ENCODE data around the gene TGM3.

TGM3 gene

DNA sequence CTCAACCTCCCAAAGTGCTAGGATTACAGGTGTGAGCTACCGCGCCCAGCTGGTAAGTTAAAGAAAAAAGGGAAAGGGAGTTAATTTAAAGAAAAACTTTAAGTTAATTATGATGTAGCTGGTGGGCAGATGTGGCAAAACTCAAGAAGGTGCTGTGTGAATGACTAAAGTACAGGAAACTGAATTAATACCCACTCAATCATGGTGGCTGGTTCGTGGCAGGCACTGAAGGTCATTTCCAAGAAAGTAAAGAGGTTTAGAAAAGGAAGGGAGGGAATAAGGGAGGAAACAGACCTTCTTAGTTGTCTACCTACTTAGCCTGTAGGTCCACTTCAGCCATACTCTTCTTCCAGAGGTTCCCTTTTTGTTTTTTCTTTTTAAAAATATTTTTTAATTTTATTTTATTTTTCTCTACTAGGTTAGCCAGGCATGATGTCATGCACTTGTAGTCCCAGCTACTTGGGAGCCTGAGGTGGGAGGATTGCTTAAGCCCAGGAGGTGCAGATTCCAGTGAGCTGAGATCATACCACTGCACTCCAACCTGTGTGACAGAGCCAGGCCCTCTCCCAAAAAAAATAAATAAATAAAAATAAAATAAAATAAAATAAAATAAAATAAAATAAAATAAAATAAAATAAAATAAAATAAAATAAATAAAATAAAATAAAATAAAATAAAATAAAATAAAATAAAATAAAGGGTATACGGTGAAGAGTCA, 11.9 kb upstream of the TGM3 start:
- no peak for DNase-seq (ENCODE audit: low read depth)

DNA sequence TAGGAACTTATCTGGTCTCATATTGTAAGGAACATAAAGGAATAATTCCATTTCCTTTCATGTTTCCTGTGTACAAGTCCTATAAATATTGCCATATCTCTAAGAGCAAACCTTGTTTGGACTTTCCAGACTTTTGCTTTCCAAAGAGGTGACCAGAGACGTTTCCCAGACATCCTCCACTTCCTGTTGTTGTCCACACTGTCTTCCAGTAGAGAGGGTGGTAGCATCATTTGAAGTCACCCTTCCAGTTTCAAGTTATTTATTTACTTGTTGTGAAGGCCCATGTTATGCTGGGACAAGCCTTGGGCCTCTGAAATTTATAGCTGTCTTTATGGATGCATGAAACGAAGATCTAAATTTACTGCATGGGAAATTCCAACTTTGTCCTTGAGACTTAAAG, 10.6 kb upstream of the TGM3 start:
- DNase-seq (ENCODE audit: low read depth): no peak

DNA sequence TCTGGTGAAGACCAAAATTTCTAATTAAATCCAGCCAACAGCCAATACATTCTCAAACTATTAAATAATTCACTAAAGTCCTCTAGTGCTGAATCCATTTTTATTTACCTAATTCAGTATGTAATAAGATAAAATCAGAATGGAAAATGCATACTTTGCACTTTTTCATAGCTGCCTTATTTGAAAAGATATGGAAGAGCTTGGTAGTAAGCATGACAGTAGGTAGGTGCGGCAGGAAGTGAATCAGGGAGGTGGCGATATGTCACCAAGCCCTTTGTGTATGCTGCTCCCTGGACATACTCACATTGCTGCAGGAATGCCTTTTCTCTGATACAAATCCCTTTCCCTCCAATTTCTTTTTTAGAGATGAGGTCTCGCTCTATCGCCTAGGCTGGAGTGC, 10.2 kb upstream of the TGM3 start:
- DNase-seq (ENCODE audit: low read depth): no peak

DNA sequence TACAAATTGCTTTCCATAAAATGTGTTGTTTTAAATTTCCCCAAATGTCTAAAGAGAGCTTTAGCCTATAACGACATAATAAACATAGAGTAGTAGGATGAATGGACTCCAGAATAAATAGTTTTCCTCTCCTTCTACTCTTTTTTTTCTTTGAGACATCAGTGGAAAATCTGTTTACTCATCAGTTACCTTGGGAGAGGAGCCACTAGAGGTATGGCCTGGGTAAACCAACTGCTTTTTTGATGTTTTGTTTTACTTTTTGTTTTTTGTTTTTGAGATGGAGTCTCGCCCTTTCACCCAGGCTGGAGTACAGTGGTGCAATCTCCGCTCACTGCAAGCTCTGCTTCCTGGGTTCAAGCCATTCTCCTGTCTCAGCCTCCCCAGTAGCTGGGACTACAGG, 8.3 kb upstream of the TGM3 start:
- DNase-seq (ENCODE audit: low read depth): no peak

DNA sequence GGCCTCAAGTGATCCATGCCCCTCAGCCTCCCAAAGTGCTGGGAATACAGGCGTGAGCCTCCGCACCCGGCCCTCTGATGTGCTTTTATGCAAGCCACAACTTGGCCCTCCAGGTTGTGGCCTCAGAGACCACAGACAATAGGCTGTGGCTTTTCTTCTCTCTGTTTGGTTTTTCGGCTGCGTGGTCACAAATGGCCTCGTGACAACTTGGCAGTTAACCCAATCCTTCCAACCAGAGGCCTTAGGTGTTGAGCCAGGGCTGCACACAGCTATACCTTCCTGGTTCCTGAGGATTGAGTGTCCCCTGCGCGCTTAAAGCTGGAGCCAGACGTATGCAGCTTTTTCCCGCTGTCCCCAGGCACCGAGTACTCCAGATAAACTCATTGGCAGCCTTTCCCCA, 6.3 kb upstream of the TGM3 start:
- DNase-seq (ENCODE audit: low read depth): no peak

DNA sequence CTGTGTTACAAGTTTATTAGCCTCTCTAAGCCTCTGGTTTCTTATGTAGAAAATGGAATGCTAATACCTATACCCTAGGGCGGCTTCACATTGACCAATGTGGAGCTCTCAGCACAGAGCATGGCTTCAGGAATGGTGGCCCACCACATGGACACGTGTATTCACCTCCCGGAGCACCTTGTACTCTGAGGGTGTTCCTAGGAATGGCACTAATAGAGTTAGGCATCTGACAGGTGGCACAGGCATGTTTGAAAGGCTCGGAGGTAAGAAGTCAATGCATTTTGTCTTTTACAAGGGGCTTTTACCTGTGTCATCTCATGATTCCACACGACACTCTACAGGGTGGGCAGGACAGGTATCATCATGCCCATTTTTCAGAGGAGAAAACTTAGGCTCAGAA, 5.3 kb upstream of the TGM3 start:
- no peak for DNase-seq (ENCODE audit: low read depth)

DNA sequence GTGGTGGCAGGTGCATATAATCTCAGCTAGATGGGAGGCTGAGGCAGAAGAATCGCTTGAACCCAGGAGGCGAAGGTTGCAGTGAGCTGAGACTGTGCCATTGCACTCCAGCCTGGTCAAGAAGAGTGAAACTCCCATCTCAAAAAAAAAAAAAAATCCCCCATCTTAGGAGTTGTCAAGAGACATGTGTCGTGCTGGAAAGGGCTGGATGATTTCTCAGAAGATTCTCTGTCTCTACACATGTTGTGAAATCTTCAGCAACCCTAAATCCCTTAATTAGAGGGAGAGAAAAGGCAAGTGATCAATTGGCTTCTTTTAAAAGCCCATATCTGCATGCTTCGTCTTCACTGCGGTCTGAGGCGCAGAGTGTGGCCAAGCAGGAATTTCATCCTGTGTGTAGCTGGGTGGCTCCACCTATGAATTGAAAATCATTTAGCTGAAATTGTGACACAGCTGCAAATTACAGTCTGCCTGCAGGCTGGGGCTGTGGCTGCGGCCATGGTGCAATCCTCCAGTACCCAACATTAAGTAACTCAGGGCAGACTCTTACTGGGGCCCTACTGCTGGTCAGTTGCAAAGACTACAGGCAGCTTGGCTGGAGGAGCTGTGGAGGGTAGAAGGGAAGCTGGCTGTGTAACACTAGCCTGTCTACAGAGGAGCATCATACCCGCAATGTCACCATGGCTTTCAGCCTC, 3.2 kb upstream of the TGM3 start:
- no peak for DNase-seq (ENCODE audit: low read depth)

DNA sequence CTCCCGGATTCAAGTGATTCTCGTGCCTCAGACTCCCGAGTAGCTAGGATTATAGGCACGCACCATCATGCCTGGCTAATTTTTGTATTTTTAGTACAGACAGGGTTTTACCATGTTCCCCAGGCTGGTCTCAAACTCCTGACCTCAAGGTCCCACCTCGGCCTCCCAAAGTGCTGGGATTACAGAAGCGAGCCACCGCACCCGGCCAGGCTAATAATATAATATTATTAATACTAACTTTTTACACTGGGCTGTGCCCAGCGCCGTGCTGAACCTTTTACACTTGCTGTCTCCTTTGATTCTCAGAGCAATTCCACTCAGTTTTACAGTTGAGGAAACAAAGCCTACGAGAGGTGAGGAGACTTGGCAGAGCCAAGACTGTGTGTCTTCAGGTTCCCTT, 2.3 kb upstream of the TGM3 start:
- no peak for DNase-seq (ENCODE audit: low read depth)

DNA sequence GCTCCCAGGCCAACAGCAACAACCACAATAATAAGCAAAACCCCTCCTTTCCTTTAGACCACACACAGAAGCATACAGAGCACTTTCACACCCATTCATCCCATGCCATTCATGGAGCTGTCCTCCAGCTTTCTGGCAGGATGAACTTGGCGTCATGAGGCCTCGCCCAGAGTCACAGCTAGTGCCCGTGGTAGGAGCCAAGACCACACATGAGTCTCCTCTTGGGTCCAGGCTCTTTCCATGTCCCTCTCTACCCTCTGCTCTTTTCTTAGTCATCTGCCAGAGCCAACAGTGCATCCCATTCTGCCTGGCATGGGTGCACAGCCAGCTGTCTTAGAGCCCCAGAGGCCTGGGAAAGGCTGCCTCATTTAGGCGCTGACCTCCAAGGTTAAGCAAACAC, 1.8 kb upstream of the TGM3 start:
- DNase-seq (ENCODE audit: low read depth): no peak

DNA sequence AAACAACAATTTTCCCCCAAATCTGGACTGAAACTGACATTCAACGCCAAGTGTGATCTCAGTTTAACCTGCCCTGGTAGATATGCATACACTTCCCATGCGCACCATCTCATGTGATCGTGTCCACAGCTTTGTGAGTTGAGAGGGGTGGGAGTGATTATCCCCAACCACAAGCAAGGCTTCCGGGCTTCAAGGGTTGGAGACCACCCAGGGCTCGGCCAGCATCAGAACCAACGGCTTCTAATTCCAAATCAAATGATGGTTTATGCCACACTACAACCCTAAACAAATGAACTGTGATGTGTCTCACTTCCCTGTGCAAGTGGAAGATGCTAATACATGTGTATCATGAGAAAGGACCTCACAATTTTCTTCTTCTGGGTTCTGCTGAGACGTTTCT, 515 bp upstream of the TGM3 start:
- DNase-seq (ENCODE audit: low read depth): no peak

DNA sequence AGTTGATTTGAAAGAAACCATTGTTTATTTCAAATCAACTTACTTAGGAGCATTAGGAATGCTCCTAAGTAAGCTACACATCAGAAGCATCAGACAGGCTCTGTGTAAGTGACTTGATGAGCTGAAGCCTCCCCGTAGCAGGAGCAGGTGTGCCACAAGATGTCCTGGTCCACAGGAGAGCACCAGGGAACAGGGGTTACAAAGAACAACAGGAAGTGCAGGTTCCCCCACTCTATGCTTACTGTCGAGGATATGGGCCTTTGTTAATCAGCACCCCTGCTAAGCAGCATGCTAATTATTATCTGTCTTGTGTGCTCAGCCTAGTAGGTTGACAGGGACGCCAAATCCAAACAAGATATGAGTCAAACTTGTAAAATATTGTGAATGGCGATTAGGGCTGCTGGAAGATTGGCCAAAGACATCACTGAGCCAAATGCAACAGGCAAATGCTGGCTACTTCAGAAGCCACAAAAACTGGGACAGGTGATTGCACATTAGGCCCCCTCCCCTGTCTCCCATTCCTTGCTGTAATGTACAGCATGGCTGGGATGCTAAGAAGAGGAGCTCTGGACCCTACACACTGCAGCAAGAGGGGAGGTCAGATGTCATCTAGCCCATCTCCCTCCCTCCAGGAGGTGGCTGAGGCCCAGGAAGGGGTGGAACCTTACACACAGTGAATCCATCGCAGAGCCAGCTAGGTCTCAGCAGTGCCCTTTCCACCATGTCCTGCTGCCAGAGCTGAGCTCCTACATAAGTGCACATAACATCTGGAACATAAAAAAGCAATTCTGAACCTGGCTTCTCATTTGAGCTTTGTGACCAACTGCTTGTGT, 939 bp downstream of the TGM3 start:
- DNase-seq (ENCODE audit: low read depth): no peak

DNA sequence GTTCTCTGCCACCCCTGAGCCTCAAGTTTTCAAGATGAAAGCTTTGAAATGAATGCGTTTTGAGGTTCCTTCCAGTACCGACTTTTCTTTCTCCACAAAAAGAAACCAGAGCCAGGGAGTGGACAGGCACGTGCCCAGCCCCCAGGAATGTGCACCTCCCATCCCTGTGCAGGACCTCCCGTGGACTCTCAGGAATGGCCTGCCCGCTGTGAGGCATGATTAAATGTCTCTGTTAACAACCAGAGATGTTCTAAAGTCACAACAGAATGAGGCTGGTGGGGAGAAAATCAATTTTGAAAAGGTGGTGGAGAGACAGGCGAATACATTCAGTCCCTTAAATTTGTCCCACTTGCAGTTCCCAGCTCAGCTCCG, 1.5 kb downstream of the TGM3 start:
- DNase-seq (ENCODE audit: low read depth): no peak

DNA sequence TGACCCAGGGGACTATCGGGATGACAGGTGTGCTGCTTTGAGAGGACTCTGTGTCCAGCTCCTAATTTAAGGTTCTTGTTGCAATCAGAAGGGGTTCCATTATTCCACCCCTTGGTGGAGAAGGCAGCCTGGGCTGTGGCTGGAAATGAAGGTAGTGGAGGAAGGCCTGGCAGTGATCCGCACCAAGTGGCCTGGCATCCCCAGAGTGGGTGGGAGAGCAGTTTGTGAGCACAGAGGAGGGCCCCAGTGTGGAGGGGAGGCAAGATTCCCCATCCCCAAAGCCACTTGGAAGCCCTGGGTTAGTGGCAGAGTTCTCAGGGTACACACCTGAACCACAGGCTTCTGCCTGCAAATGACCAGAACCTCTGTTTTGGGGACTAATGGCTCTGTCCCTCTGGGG, 2.3 kb downstream of the TGM3 start:
- no peak for DNase-seq (ENCODE audit: low read depth)

DNA sequence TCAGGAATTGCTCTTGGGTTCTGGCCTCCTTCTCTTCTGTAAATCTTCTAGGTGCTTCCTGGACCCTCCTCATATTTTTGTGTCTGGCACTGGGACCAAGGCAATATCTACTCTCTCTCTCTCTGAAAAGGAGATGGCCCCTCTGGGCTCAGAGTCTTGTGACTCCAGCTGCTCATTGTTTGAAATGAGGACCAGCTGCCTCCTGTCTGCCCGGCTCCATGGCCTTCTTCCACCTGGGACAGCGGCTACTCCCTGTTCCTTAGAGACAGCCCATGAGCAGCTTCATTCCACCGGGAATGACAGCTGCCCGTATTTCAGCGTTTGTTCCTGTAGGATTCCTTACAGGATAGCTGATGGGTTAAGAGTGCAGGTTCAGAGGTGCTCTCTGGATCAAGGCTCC, 2.9 kb downstream of the TGM3 start:
- no peak for DNase-seq (ENCODE audit: low read depth)

DNA sequence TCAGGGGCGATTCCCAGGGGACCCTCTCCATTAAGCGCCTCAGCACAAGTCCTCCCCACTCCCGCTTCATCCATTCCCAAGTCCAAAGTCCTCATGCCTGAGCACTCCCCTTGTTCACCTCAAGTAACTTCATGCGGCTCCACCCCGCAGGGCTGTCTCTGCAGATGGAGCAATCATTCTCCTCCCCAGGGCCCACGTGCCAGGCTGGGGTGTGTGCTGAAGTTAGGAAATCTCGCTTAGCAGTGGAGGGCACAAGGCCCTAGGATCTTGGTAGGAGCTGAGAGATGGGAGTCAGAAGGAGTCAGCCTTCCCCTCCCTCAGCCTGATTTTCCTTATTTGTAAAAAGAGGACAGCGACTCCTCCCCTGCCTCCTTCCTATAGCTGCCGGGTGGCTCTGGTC, 3.5 kb downstream of the TGM3 start:
- DNase-seq (ENCODE audit: low read depth): no peak

DNA sequence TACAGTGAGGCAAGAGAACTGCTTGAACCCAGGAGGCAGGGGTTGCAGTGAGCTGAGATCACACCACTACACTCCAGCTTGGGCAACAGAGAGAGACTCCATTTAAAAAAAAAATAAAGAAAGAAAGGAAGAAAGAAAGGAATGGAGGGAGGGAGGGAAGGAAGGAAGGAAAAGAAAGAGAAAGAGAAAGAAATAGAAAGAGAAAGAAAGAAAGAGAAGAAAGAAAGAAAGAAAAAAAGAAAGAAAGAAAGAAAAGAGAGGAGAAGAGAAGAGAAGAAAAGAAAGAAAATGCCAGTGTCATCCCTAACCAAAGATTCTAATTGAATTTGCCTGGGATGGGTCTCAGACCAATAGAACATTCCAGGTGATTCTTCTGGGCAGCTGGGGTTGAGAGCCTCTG, 4.2 kb downstream of the TGM3 start:
- DNase-seq (ENCODE audit: low read depth): no peak

DNA sequence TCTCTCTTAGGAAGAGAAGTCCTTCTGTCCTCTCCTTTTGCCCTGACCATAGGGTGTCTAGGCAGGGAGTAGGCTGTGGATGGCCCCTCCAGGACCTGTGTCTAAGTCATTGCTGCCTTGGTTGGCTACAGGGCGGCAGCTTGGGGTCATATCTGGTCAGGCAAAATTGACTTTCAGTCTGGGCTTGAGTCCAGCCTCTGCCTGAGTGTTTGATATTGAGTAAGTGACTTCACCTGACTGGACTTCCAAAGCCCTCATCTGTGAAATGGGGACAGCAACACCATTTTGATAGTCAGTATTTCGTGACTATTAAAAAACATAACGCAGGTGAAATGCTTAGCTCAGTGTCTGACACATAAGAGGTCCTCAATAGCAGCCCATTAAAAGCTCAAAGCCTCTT, 4.6 kb downstream of the TGM3 start:
- no peak for DNase-seq (ENCODE audit: low read depth)

DNA sequence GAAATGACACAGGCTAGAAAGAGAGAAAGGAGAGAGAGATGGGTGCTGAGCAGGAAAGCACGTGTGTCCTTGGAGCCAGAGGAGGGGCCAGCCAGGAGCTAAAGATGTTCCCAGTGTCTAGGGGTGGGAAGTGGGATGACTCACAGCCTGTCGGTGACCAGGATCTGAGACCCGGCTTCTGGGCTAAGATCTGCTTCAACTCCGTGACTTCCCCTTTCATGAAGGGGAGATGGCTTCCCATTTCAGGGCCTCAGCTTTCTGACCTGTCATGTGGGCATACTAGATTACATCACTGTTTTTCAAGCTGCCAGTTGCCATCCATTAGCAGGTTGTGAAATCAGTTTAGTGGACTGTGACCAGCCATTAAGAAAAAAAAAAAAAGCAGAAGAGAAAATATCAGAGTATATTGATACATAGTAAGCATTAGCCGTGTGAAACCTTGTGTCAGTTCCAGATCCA, 5.4 kb downstream of the TGM3 start:
- DNase-seq (ENCODE audit: low read depth): no peak

DNA sequence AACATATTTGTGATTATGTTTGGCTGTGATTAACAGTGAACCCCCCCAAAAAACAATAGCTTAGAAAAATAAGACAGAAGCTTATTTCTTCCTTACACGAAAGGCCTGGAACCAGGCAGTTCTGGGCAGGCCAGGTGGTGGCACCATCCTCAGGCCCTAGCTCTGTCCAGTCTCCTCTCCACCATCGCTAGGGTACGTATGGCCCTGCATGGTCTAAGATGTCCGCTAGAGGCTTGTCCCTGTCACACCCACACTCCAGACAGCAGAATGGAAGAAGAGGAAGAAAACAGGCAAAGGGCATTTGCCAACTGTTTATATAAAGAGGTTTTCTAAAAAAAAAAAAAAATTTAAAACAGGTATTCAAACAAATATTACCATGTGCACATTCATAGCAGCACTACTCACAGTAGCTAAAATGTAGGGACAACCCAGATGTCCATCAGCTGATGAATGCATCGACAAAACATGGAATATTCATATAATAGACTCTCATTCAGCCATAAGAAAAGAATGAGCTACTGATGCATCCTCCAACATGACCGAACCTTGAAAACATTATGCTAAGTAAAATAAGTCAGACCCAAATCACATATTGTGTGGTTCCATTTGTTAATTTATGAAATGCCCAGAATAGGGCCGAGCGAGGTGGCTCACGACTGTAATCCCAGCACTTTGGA, 6.7 kb downstream of the TGM3 start:
- no peak for DNase-seq (ENCODE audit: low read depth)

DNA sequence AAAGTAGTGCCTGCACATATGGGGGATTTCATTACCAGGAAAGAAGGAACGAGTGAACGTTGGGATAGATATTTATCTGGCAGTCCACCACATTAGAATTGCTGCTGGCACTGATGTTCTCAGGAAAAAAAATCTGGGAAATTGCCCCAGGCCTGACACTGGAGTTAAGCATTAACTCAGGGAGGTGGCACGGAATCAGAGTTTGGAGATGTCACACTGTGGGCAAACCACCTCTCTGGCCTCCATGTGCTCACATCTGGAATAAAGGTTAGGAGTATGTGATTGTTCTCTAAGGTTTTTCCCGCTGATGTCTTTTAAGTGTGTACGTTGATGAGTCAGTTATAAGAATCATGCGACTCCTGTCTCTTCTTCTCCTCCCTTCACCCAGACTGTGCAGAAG, 7.9 kb downstream of the TGM3 start:
- no peak for DNase-seq (ENCODE audit: low read depth)

DNA sequence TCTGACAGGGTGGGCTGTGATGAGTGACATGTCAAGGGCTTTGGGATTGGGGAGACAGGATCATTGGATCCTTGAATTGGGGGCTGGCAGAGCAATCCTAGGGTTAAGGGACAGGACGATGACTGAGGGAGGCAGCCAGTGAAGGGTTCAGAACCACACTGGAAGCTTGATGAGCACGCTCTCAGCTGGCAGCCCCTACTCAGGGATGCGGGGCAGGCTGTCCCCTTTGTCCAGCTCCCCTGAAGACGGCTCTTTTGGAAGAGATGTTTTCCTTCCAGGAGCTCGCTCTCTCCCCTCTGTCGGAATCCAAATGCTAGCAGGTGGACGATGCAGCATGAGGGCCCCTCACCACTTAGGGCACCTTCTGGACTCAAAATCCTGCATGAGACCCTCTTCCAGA, 8.4 kb downstream of the TGM3 start:
- no peak for DNase-seq (ENCODE audit: low read depth)

DNA sequence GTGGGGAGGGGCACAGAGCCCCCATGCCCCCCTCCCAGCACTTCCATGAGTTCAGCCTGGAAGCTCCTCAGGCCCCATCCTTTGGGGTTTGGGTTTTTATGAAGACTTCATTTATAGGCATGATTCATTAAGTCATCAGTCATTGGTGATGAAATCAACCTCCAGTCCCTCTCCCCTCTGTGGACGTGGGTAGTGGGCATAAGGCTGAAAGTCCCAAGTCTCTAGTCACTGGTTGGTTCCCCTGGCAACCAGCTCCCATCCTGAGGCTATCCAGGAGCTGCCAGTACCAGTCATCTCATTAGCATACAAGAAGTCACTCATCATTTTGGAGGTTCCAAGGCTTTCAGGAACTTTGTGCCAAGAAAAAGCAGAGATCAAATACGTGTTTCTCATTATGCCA, 9.2 kb downstream of the TGM3 start:
- no peak for DNase-seq (ENCODE audit: low read depth)

DNA sequence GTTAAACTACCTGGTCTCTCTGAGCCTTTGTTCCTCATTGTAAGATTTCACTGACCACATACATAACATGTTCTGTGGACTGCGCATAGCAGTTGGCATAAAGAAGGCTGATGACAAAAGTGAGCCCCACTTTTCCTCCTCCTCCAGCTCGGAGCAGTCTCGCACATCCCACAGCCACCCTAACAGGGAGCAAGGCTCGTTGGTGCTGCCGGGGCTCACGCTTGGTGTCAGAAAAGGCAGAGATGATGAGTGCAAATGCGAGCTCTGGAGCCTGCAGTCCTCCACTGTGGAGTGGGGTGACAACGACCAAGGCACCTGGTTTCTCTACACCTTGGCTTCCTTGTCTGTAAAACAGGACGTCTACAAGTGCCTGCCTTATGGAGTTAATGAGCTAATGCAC, 9.7 kb downstream of the TGM3 start:
- DNase-seq (ENCODE audit: low read depth): no peak

Measured in fibroblast of the conjunctiva (primary cell).